Suprapubic skin (tissue), 3 donors: ENCODE measurements around the gene TWF1.
"Not testable (repeated sequence)": the region's sequence is repeated elsewhere in the genome, so short reads cannot be mapped to it uniquely, and the experiment has no call there.

Experiments
- CTCF ChIP-seq, 2 donors: fragments of 200-600 bp in 1 of 2; fragments of 450-650 bp in 1 of 2; sonication (generic) in 1 of 2; IDR thresholded peaks; one replicate each; pipeline ENCODE4 v1.5.1; 2016 to 2019; ENCODE audit warnings: antibody characterized with exemption in 2 of 2, mild to moderate bottlenecking in 1 of 2, moderate library complexity in 1 of 2
- POLR2A ChIP-seq, 2 donors: fragments of 450-650 bp; IDR thresholded peaks; one replicate each; pipeline ENCODE4 v1.6.1; 2017; ENCODE audit warnings: antibody characterized with exemption in 2 of 2, mild to moderate bottlenecking in 2 of 2, moderate library complexity in 2 of 2

GRCh38 chr12:43847425-43848225 lies 41.5 kb upstream of the TWF1 start:
- TF ChIP-seq POLR2A, CTCF (IDR thresholded peaks at IDR 0.05): not testable (repeated sequence)
